MM.1S (cell line): ENCODE data around the gene TTC27.

Source experiments
- DNase-seq: peaks from one replicate; pipeline ENCODE4 v3.0.0-alpha.2; 2015
- H2AFZ ChIP-seq: fragments of 300-600 bp; sonication (generic); 2 replicates; pipeline ENCODE4 v1.6.0; 2016; ENCODE audit warnings: antibody characterized with exemption, low read length
- H3F3A ChIP-seq: fragments of 300-600 bp; sonication (generic); 2 replicates; pipeline ENCODE4 v1.6.1; 2016; ENCODE audit warnings: mild to moderate bottlenecking, antibody characterized with exemption, low read length, moderate library complexity, mixed read lengths; ENCODE audit not compliant: insufficient read depth
- H3K27ac ChIP-seq: fragments of 300-600 bp; sonication (generic); 2 replicates; pipeline ENCODE4 v1.5.1; 2016; ENCODE audit warnings: mild to moderate bottlenecking, low read length
- H3K27me3 ChIP-seq: fragments of 300-600 bp; sonication (generic); replicated peaks from 2 replicates; pipeline ENCODE4 v1.6.0; 2016; ENCODE audit warnings: low read length; ENCODE audit not compliant: insufficient read depth
- H3K36me3 ChIP-seq: fragments of 300-600 bp; sonication (generic); replicated peaks from 2 replicates; pipeline ENCODE4 v1.6.1; 2016; ENCODE audit warnings: mild to moderate bottlenecking, low read length, mixed read lengths; ENCODE audit not compliant: insufficient read depth
- H3K4me1 ChIP-seq: fragments of 300-600 bp; sonication (generic); 2 replicates; pipeline ENCODE4 v1.6.1; 2016; ENCODE audit warnings: low read length, mixed read lengths
- H3K4me2 ChIP-seq: fragments of 300-600 bp; sonication (generic); 2 replicates; pipeline ENCODE4 v1.6.0; 2016; ENCODE audit warnings: low read depth, low read length
- H3K4me3 ChIP-seq: fragments of 300-600 bp; sonication (generic); 2 replicates; pipeline ENCODE4 v1.5.1; 2016; ENCODE audit warnings: low read length, mixed read lengths
- H3K79me2 ChIP-seq: fragments of 300-600 bp; sonication (generic); 2 replicates; pipeline ENCODE4 v1.6.1; 2016; ENCODE audit warnings: mixed run types, low read length, mixed read lengths
- H3K9ac ChIP-seq: fragments of 300-600 bp; sonication (generic); 2 replicates; pipeline ENCODE4 v1.6.1; 2016; ENCODE audit warnings: low read length, mixed read lengths
- H3K9me2 ChIP-seq: fragments of 300-600 bp; sonication (generic); replicated peaks from 2 replicates; pipeline ENCODE4 v1.6.1; 2016; ENCODE audit warnings: mild to moderate bottlenecking, low read length, mixed read lengths; ENCODE audit not compliant: insufficient read depth
- H3K9me3 ChIP-seq: fragments of 300-600 bp; sonication (generic); replicated peaks from 2 replicates; pipeline ENCODE4 v1.6.1; 2016; ENCODE audit warnings: mild to moderate bottlenecking, low read length, mixed read lengths; ENCODE audit not compliant: insufficient read depth
- H4K20me1 ChIP-seq: fragments of 300-600 bp; sonication (generic); 2 replicates; pipeline ENCODE4 v1.6.1; 2016; ENCODE audit warnings: mild to moderate bottlenecking, low read length, moderate library complexity, mixed read lengths; ENCODE audit not compliant: insufficient read depth
- EZH2 ChIP-seq: fragments of 300-600 bp; sonication (generic); optimal IDR thresholded peaks from 2 replicates; pipeline ENCODE3; 2017; ENCODE audit warnings: low read depth, mild to moderate bottlenecking, antibody characterized with exemption, low read length, mixed read lengths
- EZH2phosphoT487 ChIP-seq: fragments of 300-600 bp; sonication (generic); IDR thresholded peaks from 2 replicates; pipeline ENCODE4 v1.6.1; 2018; ENCODE audit warnings: antibody characterized with exemption, low read length
- TF ChIP-seq, protein P1 (sequence below): fragments of 300-600 bp; sonication (generic); IDR thresholded peaks from 2 replicates; pipeline ENCODE4 v1.5.1; 2016; ENCODE audit warnings: antibody characterized with exemption, low read length, mixed read lengths

Gene TTC27

DNA sequence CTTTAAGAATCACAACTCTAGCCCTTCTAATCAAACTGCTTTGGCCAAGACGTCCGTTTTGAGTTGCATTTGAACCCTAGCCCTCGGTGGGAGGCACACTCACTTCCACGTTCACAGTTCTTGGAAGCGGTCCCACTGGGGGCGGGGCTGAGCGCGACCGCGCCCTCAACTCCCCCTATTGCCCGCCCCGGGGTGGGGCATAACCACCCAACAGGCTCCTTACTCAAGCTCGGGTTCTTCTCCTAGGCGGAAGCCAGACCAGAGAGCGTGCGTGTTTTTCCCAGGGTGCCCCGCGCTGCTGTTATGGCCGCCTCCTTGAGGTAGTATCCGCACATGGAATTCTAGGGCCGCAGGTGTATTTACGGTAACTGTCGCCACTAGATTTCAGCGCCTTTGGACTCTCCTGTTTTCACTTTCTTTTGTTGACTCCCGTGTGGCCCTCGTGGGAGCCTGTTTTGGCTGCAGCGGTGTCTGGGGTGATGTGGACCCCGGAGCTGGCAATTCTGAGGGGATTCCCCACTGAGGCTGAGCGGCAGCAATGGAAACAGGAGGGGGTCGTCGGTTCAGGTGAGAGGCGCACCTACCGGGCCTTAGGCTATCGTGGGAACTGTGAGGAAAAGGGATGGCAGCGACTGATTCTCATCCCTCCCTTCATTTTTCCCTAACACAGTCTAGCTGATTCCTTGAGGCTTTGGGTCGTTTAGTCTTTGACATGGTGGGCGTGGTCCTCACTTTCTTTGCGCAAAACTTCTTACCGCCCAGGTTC is at the start of gene TTC27:
Gene TTC27, plus strand, starts transcription at position 237 of the 766 bp plus-strand sequence. Its CDS starts 243 bp downstream, at position 480.
- Histone ChIP-seq H3K9ac (peak within 1 kb of the TSS; percentile 84), H2AFZ (peak within 1 kb of the TSS; percentile 99), H3K27ac (peak within 1 kb of the TSS; percentile 29; the same call in 1 of the 2 replicates), H3K4me3 (peak within 1 kb of the TSS; percentile 94), H3F3A (peaks cover 7% of the 10 kb centered on the region; the same call in 1 of the 2 replicates), H3K4me2 (peak within 1 kb of the TSS; percentile 99), H4K20me1 (no peaks in the 10 kb centered on the region), H3K36me3 (no peaks in the 10 kb centered on the region), H3K9me2 (no peaks in the 10 kb centered on the region), H3K4me1 (no peaks in the 10 kb centered on the region), H3K79me2 (peaks cover 14% of the 10 kb centered on the region), H3K27me3 (no peaks in the 10 kb centered on the region), H3K9me3 (no peaks in the 10 kb centered on the region)
- DNase-seq = peak; percentile 97
- TF ChIP-seq, protein P1, sequence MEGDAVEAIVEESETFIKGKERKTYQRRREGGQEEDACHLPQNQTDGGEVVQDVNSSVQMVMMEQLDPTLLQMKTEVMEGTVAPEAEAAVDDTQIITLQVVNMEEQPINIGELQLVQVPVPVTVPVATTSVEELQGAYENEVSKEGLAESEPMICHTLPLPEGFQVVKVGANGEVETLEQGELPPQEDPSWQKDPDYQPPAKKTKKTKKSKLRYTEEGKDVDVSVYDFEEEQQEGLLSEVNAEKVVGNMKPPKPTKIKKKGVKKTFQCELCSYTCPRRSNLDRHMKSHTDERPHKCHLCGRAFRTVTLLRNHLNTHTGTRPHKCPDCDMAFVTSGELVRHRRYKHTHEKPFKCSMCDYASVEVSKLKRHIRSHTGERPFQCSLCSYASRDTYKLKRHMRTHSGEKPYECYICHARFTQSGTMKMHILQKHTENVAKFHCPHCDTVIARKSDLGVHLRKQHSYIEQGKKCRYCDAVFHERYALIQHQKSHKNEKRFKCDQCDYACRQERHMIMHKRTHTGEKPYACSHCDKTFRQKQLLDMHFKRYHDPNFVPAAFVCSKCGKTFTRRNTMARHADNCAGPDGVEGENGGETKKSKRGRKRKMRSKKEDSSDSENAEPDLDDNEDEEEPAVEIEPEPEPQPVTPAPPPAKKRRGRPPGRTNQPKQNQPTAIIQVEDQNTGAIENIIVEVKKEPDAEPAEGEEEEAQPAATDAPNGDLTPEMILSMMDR = no peak
- TF ChIP-seq EZH2 (no peak), EZH2phosphoT487 (no peak)

DNA sequence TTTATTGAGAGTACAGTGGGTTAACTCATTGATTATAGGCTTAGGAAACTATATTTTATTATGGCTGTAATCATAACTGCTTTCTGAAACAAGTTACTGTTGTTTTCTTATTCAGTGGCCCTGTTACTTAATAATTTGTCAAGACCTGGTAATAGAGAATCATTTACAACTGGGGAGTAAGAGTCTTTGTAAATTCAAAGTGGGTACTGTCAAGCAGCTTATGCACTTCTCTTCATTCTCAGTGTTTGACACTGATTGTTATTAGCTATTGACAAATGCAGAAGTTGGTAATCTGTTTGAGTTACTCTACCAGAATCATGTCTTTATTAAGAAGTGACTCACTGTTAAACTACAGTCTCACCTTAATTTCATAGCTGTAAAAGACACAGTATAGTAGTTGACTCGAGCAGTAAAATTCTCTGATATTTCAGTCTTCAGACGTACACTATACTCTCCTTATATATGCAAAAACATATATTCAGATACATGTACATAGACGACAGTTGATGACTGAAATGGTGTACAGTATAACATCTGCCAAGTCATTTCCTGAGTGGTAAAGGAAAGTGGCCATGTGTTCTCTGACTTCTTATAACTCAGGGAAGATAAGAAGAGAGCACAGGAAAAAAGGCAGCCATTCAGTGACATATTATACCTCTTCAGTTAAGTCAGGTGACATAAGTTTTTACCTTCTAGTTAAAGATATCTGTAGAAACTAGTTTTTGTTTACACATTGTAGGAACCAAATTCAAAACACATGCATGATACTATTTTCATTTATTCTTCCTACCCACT is 36.0 kb upstream of the TTC27 start:
- Histone ChIP-seq H3K4me2 (peak overlapping the region; percentile 66), H3K9me2 (no peaks in the 10 kb centered on the region), H3K36me3 (peaks cover 6% of the 10 kb centered on the region; the same call in 1 of the 2 replicates), H3F3A (peaks cover 23% of the 10 kb centered on the region), H3K79me2 (peaks cover 4% of the 10 kb centered on the region; the same call in 1 of the 2 replicates), H4K20me1 (no peaks in the 10 kb centered on the region), H3K27ac (peak overlapping the region; percentile 75), H3K27me3 (no peaks in the 10 kb centered on the region), H3K9ac (peak overlapping the region; percentile 26), H3K4me3 (peak overlapping the region; percentile 27), H2AFZ (peak overlapping the region; percentile 29), H3K9me3 (no peaks in the 10 kb centered on the region), H3K4me1 (peaks cover 23% of the 10 kb centered on the region)
- DNase-seq = peak; percentile 81
- TF ChIP-seq EZH2phosphoT487 (no peak), EZH2 (no peak)
- TF ChIP-seq, protein P1 = no peak

DNA sequence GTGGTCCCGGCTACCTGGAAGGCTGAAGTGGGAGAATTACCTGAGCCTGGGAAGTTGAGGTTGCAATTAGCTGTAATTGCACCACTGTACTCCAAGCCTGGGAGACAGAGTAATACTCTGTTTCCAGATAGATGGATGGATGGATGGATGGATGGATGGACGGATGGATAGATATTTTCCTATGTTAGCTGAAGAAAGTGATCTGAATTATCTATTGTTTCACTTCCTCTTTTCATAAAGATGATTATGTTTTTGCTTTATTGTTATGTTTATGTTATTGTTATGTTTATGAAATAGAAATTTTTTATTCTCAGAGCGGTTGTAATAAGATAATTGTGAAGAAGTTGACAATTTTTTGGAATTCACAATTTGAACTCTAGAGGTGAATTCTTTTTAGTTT is 33.3 kb upstream of the TTC27 start:
- Histone ChIP-seq H3K27me3 (no peaks in the 10 kb centered on the region), H3K9me3 (no peaks in the 10 kb centered on the region), H3K9ac (no peak overlapping the region), H3K36me3 (peaks cover 6% of the 10 kb centered on the region; the same call in 1 of the 2 replicates), H3K79me2 (peaks cover 4% of the 10 kb centered on the region; the same call in 1 of the 2 replicates), H3K4me3 (no peak overlapping the region), H3K27ac (no peak overlapping the region), H3K4me1 (peaks cover 23% of the 10 kb centered on the region), H3F3A (peaks cover 23% of the 10 kb centered on the region), H2AFZ (no peak overlapping the region), H3K9me2 (no peaks in the 10 kb centered on the region), H3K4me2 (no peak overlapping the region), H4K20me1 (no peaks in the 10 kb centered on the region)
- DNase-seq = no peak
- no peak for TF ChIP-seq EZH2
- TF ChIP-seq, protein P1 = no peak
